Activated T-helper 17 cell treated with anti-CD3 and anti-CD28 coated beads, Interleukin-2, amount 50 U/mL, for 72 hours (primary cell): Measurements from ENCODE around the gene OXCT1. TPM values are rescaled to one million over a fixed set of nuclear protein-coding genes. Genes with fewer than 3 reads are reported as not detected.

Experiments used
- ATAC-seq: fragments of 150-1000 bp; cut with Tn5 transposase; replicated peaks from 2 replicates; pipeline ENCODE4 v1.10.0; 2021; ENCODE audit warnings: mild to moderate bottlenecking, moderate library complexity
- H3K27ac Mint-ChIP-seq: one replicate; pipeline ENCODE4 v1.8.0; 2022; ENCODE audit warnings: mixed read lengths
- H3K27me3 Mint-ChIP-seq: one replicate; pipeline ENCODE4 v1.8.0; 2022; ENCODE audit warnings: mixed read lengths
- H3K36me3 Mint-ChIP-seq: one replicate; pipeline ENCODE4 v1.8.0; 2022; ENCODE audit warnings: low read depth, mild to moderate bottlenecking, mixed read lengths
- H3K4me1 Mint-ChIP-seq: one replicate; pipeline ENCODE4 v1.8.0; 2022; ENCODE audit warnings: mixed read lengths
- H3K4me3 Mint-ChIP-seq: one replicate; pipeline ENCODE4 v1.8.0; 2022; ENCODE audit warnings: mild to moderate bottlenecking, mixed read lengths
- H3K9me3 Mint-ChIP-seq: one replicate; pipeline ENCODE4 v1.8.0; 2022; ENCODE audit warnings: mixed read lengths
- total RNA-seq, 2 donors: library from RNA; stranded (reverse); gene quantifications; one replicate each; pipeline ENCODE4 v1.2.3, GENCODE V29; 2022

Gene OXCT1
- total RNA-seq, 2 donors from 2014 or later = 49.9 to 74.4 TPM

DNA sequence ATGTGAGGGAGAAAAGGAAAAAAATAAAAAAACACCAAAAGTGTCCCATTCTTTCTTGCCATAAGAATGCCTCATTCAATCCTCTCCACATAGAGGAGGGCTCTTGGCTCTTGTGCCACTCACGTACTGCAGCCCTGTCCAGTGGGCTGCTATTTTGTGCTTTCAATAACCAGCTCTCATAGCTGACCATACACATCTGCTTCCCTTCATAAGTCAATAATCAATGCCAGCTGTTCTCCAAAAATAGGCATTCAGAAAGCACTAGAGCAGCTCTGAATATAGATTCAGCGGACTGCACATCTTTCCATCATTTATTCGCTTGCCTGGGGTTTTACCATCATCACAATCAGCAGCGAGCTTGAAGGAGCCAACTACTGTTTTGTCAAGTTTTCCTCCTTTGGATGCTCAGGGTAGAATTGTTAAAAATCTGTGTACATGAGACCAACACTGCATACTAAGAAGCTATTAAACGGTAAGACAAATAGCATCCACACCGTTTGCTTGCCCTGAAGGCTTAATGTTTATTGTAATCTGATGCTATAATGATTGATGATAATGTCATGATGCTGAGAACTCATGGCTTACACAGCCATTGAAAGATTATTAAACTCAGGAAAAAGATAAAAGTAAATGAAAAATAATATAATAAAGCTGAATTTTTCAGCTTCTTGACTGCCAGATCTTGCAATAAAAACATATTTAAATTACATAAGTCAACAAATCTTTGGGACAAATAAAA lies 80.0 kb downstream of the OXCT1 start:
- H3K4me3 Mint-ChIP-seq = no peak overlapping the region
- peaks cover 88% of the 10 kb centered on the region for H3K36me3 Mint-ChIP-seq
- no peak overlapping the region for H3K27ac Mint-ChIP-seq
- no peaks in the 10 kb centered on the region for H3K9me3 Mint-ChIP-seq
- no peak for ATAC-seq
- peaks cover 7% of the 10 kb centered on the region for H3K4me1 Mint-ChIP-seq
- no peaks in the 10 kb centered on the region for H3K27me3 Mint-ChIP-seq

DNA sequence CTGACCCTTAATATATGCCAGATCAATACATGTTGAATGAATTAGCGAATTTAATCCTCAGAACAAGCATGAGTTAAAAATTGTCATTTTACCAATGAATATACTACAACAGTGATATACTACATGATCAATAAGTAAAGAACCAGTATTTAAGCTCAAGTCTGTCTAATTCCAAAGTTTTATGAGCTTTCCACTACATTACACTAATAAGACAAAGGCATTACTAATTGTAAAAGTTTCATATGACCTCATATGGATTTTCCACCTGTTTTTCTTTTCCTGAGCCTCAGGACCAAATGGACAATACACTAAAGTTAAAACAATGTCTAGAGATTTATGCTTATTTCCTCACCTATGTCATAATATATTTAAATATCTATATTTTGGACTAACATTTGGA lies 80.8 kb downstream of the OXCT1 start:
- no peak for ATAC-seq
- no peaks in the 10 kb centered on the region for H3K9me3 Mint-ChIP-seq
- no peaks in the 10 kb centered on the region for H3K27me3 Mint-ChIP-seq
- H3K36me3 Mint-ChIP-seq = peaks cover 88% of the 10 kb centered on the region
- no peak overlapping the region for H3K27ac Mint-ChIP-seq
- H3K4me3 Mint-ChIP-seq = no peak overlapping the region
- H3K4me1 Mint-ChIP-seq = peaks cover 6% of the 10 kb centered on the region

DNA sequence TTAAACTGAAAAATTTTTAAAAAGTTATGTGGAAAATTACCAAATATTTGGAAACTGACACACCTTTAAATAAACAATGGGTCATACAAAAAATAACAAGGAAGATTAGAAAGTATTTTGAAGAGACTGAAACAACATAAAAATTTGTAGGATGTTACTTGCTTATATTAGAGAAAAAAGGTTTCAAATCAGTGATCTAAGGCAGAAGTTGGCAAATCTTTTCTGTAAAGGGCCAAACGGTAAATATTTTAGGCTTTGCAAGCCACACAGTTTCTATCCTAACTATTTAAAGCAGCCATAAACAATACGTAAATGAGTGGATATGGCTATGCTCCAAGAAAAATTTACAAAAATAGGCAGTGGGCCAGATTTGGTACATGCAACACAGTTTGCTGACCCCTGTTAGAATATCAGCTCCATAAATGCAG lies 81.3 kb downstream of the OXCT1 start:
- peaks cover 6% of the 10 kb centered on the region for H3K4me1 Mint-ChIP-seq
- no peaks in the 10 kb centered on the region for H3K9me3 Mint-ChIP-seq
- no peak for ATAC-seq
- H3K27me3 Mint-ChIP-seq = no peaks in the 10 kb centered on the region
- H3K27ac Mint-ChIP-seq = no peak overlapping the region
- no peak overlapping the region for H3K4me3 Mint-ChIP-seq
- peaks cover 88% of the 10 kb centered on the region for H3K36me3 Mint-ChIP-seq

DNA sequence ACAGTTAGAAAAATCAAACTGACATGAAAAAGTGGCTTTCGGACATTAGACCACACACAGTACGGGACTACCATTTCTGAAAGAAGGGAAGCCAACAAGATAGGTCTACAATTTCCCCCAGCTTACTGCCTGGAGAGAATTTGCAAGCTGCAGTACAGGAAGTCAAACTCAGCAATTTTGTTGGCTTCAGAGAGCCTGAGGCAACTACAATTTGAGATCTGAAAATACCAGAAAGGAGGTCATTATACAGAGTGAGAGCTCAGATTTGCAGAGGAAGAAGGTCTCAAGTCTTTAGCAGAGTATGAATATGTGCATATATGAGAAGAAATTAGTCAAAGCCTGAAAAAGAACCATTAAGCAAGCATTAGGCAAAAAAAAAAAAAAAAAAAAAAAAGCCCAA lies 83.0 kb downstream of the OXCT1 start:
- ATAC-seq = no peak
- no peaks in the 10 kb centered on the region for H3K9me3 Mint-ChIP-seq
- no peak overlapping the region for H3K4me3 Mint-ChIP-seq
- H3K4me1 Mint-ChIP-seq = peaks cover 6% of the 10 kb centered on the region
- peaks cover 88% of the 10 kb centered on the region for H3K36me3 Mint-ChIP-seq
- no peaks in the 10 kb centered on the region for H3K27me3 Mint-ChIP-seq
- peak overlapping the region; percentile 53 for H3K27ac Mint-ChIP-seq

DNA sequence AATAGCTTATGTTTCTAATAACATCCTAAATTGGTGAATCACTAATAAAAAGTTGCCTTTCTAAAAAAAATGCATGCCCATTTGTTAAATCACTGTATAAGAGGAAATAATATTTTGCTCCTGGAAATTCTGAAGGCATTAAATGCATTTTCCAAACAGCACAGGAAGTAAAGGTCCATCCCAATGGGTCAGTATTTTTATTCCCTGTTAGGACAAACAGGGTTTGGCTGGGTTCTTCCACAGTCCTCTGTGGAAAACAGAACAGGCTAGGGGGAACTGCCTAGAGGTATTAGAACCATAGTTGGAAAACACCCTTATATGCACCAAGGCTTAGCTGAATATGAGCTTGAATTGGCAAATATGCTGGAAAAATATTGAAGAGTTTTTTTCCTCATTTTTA lies 85.2 kb downstream of the OXCT1 start:
- ATAC-seq = no peak
- H3K36me3 Mint-ChIP-seq = peaks cover 94% of the 10 kb centered on the region
- H3K27me3 Mint-ChIP-seq = no peaks in the 10 kb centered on the region
- H3K4me3 Mint-ChIP-seq = no peak overlapping the region
- peaks cover 2% of the 10 kb centered on the region for H3K4me1 Mint-ChIP-seq
- no peaks in the 10 kb centered on the region for H3K9me3 Mint-ChIP-seq
- no peak overlapping the region for H3K27ac Mint-ChIP-seq

DNA sequence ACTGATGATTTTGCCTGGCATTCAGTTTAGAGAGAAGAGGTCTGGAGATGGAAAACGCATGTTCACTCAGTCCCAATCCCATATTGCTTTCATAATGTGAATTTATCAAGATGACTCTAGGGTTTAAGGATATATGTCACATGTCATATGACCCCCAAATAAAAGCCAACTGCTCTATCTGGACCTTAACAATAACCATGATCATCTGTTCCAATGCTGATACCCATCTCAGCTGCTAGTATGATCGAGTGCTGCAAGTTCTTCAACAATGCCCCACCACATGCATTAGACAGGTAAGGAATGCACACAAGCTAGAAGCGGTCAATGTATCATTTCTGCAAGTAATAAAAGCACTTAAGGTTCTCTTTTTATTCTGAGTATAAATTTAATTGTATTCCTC lies 91.8 kb downstream of the OXCT1 start:
- Mint-ChIP-seq H3K4me3 (no peak overlapping the region), H3K27ac (no peak overlapping the region), H3K4me1 (peaks cover 5% of the 10 kb centered on the region), H3K27me3 (no peaks in the 10 kb centered on the region), H3K36me3 (peaks cover 85% of the 10 kb centered on the region), H3K9me3 (no peaks in the 10 kb centered on the region)
- ATAC-seq = no peak

DNA sequence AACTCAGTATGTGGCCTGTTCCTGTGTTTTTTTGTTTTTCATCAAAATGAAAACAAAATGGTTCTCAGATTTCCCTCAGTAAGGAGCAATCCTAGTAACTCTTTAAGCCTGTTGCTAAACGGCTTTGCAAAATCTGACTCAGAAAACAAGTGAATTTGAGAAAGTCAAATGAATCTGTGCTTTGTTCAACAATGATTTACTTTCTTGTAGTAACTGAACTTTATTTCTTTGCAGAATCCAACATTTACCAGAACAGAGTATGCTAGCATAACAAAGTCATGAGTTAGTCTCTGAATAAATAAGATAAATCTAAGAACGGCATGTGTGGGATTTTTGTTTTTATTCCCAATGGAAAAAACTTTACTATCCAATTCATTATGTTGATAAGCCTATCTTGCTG lies 93.8 kb downstream of the OXCT1 start:
- H3K36me3 Mint-ChIP-seq = peaks cover 82% of the 10 kb centered on the region
- H3K4me3 Mint-ChIP-seq = no peak overlapping the region
- no peak overlapping the region for H3K27ac Mint-ChIP-seq

DNA sequence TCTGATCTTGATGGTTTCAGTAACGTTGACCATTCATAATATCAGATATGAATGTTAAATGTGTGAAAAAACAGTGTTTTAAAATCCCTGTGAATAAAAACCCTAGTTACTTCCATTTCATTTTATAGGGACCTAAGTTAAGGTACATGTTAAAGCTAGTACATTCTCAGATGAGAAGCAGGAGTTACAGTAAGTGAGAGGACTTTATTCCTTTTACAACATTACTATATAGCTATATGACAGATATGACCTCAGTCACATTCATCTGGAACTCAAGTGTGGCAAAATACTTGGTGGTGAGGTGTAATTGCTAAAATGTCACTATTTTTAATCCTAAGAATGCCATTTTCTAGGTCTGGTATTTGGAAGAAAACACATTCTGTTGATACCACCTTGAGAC lies 96.4 kb downstream of the OXCT1 start:
- Mint-ChIP-seq H3K27ac (no peak overlapping the region), H3K27me3 (no peaks in the 10 kb centered on the region), H3K36me3 (peaks cover 71% of the 10 kb centered on the region), H3K4me3 (no peak overlapping the region), H3K9me3 (no peaks in the 10 kb centered on the region), H3K4me1 (peaks cover 11% of the 10 kb centered on the region)
- ATAC-seq = no peak

More for the DNA sequence above, 93.8 kb downstream of the OXCT1 start:
- Mint-ChIP-seq H3K27me3 (no peaks in the 10 kb centered on the region), H3K9me3 (no peaks in the 10 kb centered on the region), H3K4me1 (peaks cover 9% of the 10 kb centered on the region)
- ATAC-seq = no peak

DNA sequence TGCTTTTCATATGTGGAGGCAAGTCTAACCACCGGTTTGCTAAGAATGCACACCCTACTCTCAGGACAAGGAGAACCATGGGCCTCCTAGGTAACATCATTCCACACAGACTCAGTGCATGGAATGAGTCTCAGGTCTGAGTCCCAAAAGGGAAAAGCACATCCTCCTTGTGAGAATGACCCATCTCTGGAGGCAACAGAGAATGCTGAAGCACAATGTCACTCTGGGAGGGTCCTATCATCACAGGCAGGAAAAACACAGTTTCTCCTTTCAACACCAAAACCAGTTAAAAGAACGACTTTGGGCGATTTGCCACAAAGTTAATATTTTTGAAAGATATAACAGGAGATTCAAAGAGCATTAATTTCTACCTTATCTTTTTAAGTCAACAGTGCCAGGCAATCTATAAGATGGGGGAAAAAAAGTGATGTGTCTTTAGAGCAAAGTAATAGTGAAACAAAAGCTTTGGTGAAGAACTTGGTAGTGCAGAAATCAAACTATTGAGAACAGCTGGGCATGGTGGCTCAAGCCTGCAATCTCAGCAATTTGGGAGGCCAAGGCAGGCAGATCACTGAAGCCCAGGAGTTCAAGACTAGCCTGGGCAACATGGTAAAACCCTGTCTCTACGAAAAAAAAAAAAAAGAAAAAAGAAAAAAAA lies 97.3 kb downstream of the OXCT1 start:
- Mint-ChIP-seq H3K27me3 (no peaks in the 10 kb centered on the region), H3K4me3 (no peak overlapping the region), H3K36me3 (peaks cover 71% of the 10 kb centered on the region), H3K27ac (no peak overlapping the region), H3K4me1 (peaks cover 13% of the 10 kb centered on the region), H3K9me3 (no peaks in the 10 kb centered on the region)
- no peak for ATAC-seq

DNA sequence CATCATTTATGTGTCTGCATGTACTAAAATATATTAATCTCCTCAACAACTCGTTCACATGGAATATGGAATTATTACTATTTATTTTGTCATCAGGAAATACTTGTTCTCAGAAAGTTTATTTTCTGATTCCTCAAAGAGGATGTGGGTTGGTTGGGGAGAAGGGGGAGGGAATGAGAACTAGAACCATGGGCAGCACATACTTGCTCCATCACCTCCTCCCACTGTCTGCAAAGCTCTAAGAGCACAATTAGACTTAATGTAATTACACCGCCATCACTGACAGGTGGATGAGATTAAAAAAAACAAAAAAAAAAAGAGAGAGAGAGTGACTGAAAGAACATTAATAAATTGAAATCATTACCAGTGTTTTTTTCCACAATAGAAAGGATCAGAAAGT lies 98.2 kb downstream of the OXCT1 start:
- H3K36me3 Mint-ChIP-seq = peaks cover 71% of the 10 kb centered on the region
- peaks cover 13% of the 10 kb centered on the region for H3K4me1 Mint-ChIP-seq
- H3K9me3 Mint-ChIP-seq = no peaks in the 10 kb centered on the region
- H3K4me3 Mint-ChIP-seq = no peak overlapping the region
- no peak overlapping the region for H3K27ac Mint-ChIP-seq
- no peak for ATAC-seq
- H3K27me3 Mint-ChIP-seq = no peaks in the 10 kb centered on the region

DNA sequence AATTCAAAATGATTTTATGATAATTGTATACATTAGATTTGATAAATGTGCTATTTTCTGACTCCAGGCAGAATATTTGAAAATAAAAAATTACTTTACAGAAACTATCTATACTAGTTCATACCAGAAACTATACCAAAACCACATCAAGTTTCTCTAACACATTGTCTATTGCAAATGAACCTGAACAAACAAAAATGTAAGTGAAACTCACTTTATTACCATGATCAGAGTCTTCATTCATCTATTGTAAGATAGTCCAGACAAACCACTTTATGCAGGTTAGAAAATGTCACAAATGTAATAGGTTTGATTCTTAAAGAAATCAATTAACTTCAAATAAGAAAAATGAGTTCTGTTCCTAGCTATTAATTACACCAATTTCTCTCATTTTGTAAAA lies 99.4 kb downstream of the OXCT1 start:
- Mint-ChIP-seq H3K4me3 (no peak overlapping the region), H3K27ac (no peak overlapping the region), H3K27me3 (no peaks in the 10 kb centered on the region), H3K4me1 (peaks cover 13% of the 10 kb centered on the region), H3K36me3 (peaks cover 75% of the 10 kb centered on the region), H3K9me3 (no peaks in the 10 kb centered on the region)
- no peak for ATAC-seq

DNA sequence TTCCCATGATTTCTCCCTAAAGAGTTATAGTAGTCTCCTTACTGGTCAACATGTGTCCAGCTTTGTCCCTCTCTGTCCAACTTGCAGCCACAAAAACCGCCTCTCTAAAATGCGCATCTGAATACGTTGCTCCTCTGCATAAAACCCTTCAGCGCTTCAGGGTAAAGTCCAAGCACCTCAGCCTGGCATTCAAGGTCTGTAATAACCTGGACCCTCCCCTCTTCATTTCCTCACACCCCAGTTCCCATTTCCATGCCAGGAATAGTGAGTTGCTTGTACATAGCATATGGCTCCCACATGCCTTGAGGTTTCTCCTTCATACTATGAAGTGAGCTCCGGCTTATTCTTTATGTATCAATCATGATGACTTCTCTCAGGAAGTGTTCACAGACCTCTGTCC lies 101.5 kb downstream of the OXCT1 start:
- Mint-ChIP-seq H3K4me3 (no peak overlapping the region), H3K36me3 (peaks cover 82% of the 10 kb centered on the region), H3K27ac (no peak overlapping the region), H3K27me3 (no peaks in the 10 kb centered on the region), H3K4me1 (peaks cover 11% of the 10 kb centered on the region), H3K9me3 (no peaks in the 10 kb centered on the region)
- ATAC-seq = no peak

DNA sequence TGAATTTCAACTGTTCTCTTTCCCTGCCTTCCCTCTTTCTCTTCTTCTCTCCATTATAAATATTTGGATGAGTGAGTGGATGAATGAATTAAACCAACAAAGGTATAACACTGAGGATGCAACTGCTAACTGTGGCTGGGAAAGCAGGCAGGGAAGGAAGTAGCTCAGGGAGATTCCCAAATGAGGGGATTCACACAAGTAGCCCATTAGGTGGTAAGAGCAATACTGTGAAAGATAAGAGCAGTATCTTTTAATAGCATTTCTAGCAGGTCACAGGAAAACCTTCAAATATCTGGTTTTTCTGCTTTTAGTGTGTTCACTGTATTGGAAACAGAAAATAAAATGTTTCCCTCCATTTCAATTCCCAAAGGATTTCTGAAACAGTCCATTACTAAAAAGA lies 105.6 kb downstream of the OXCT1 start:
- Mint-ChIP-seq H3K4me1 (peaks cover 7% of the 10 kb centered on the region), H3K27ac (no peak overlapping the region), H3K4me3 (no peak overlapping the region), H3K27me3 (no peaks in the 10 kb centered on the region), H3K9me3 (no peaks in the 10 kb centered on the region), H3K36me3 (peaks cover 98% of the 10 kb centered on the region)
- no peak for ATAC-seq

DNA sequence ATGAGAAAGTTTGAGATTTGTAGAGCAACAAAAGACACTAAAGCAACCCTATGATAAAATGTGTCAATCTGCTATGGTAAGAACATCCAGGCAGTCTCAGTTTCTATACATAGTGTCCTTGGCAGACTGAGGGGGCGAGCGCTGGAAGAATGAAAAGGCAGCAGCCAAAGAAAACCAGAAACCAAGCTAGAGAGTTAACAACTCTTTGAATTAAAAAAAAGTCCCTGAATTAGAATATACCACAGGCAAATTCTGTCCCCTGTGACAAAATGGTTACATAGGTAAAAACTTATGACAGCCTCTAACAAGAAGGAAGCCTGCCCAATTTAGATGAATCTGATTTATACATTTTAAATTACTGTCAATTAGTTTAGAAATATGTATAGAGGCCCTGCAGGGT lies 106.7 kb downstream of the OXCT1 start:
- H3K27me3 Mint-ChIP-seq = no peaks in the 10 kb centered on the region
- H3K36me3 Mint-ChIP-seq = peaks cover 99% of the 10 kb centered on the region
- peaks cover 4% of the 10 kb centered on the region for H3K4me1 Mint-ChIP-seq
- no peak overlapping the region for H3K4me3 Mint-ChIP-seq
- H3K9me3 Mint-ChIP-seq = no peaks in the 10 kb centered on the region
- H3K27ac Mint-ChIP-seq = no peak overlapping the region
- ATAC-seq = peak; percentile 23

DNA sequence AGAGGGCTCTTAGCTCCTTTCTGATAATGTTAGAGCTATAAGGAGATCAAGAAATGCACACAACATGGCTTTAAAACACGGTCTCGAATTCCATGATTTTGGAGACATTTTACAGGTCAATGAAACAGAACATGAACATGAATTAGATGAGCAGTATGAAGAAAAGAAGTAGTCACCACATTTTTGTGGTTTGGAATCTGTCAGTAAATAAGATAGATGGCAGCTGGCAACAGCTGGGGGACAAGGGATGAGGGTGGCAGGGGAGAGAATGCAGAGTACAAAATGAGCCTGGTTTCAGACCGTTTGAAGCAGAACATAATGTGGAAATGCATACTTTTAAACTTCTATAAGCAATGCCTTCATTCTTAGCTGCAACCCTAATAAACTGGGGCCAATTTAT lies 107.1 kb downstream of the OXCT1 start:
- H3K27ac Mint-ChIP-seq = no peak overlapping the region
- H3K36me3 Mint-ChIP-seq = peaks cover 99% of the 10 kb centered on the region
- peaks cover 4% of the 10 kb centered on the region for H3K4me1 Mint-ChIP-seq
- H3K9me3 Mint-ChIP-seq = no peaks in the 10 kb centered on the region
- H3K4me3 Mint-ChIP-seq = no peak overlapping the region
- H3K27me3 Mint-ChIP-seq = no peaks in the 10 kb centered on the region
- ATAC-seq = no peak
